HG03342 (cell line): ENCODE data around the gene HPN.
"Not testable (repeated sequence)": the region's sequence is repeated elsewhere in the genome, so short reads cannot be mapped to it uniquely, and the experiment has no call there.

Experiments
- ATAC-seq: cut with Tn5 transposase; IDR thresholded peaks from one replicate; pipeline ENCODE4 v1.9.1; 2021; ENCODE audit warnings: mild to moderate bottlenecking, moderate library complexity; ENCODE audit not compliant: unreplicated experiment

HPN gene

GRCh38 chr19:35042056-35042730, 672 bp downstream of the HPN start:
- no peak for ATAC-seq

GRCh38 chr19:35042954-35043604, 1.6 kb downstream of the HPN start:
- no peak for ATAC-seq

- no peak for ATAC-seq
Measured at GRCh38 chr19:35043906-35044305, 2.4 kb downstream of the HPN start.

GRCh38 chr19:35044317-35045117, 3.0 kb downstream of the HPN start:
- ATAC-seq: no peak

GRCh38 chr19:35045667-35046300, 4.3 kb downstream of the HPN start:
- no peak for ATAC-seq

- ATAC-seq: no peak
Measured at GRCh38 chr19:35046461-35046860, 4.9 kb downstream of the HPN start.

GRCh38 chr19:35048911-35049411, 7.4 kb downstream of the HPN start:
- ATAC-seq: no peak

GRCh38 chr19:35049456-35049855, 7.9 kb downstream of the HPN start:
- ATAC-seq: no peak

- ATAC-seq: not testable (repeated sequence)
Measured at GRCh38 chr19:35050662-35051061, 9.1 kb downstream of the HPN start.

- ATAC-seq: not testable (repeated sequence)
Measured at GRCh38 chr19:35051268-35051667, 9.7 kb downstream of the HPN start.

GRCh38 chr19:35051796-35052195, 10.3 kb downstream of the HPN start:
- no peak for ATAC-seq

GRCh38 chr19:35052599-35053190, 11.2 kb downstream of the HPN start:
- ATAC-seq: no peak

- no peak for ATAC-seq
Measured at GRCh38 chr19:35053667-35054293, 12.3 kb downstream of the HPN start.

GRCh38 chr19:35054626-35055025, 13.1 kb downstream of the HPN start:
- no peak for ATAC-seq

- no peak for ATAC-seq
Measured at GRCh38 chr19:35055715-35056179, 14.2 kb downstream of the HPN start.

- no peak for ATAC-seq
Measured at GRCh38 chr19:35056513-35057063, 15.1 kb downstream of the HPN start.

GRCh38 chr19:35058370-35058769, 16.8 kb downstream of the HPN start:
- no peak for ATAC-seq

- ATAC-seq: no peak
Measured at GRCh38 chr19:35059006-35059798, 17.7 kb downstream of the HPN start.

- ATAC-seq: no peak
Measured at GRCh38 chr19:35059799-35060091, 18.2 kb downstream of the HPN start.
